ENCODE measurements around the gene GJC3.
"Not testable (repeated sequence)": the region's sequence is repeated elsewhere in the genome, so short reads cannot be mapped to it uniquely, and the experiment has no call there.

GJC3 gene

GRCh38 chr7:99928994-99929729 is at the start of gene GJC3:
GJC3 (minus strand) TSS chr7:99929620; CDS start chr7:99929620, 0 bp downstream.
- no peak within 1 kb of the TSS for H3K27ac ChIP-seq (ENCODE audit: low read length)
- peaks cover 3% of the 10 kb centered on the region for H3K4me1 ChIP-seq (ENCODE audit: control insufficient read depth, insufficient read depth, low read length)
- no peaks in the 10 kb centered on the region for H3K9me3 ChIP-seq (ENCODE audit: control insufficient read depth in 2 of 2, low read length in 2 of 2)
- H3K4me3 ChIP-seq (ENCODE audit: low read length in 2 of 2) = peak within 1 kb of the TSS in 1 of 2 donors; percentile 29
- H3K36me3 ChIP-seq (ENCODE audit: control insufficient read depth in 2 of 2, insufficient read depth in 2 of 2, low read length in 2 of 2) = no peaks in the 10 kb centered on the region
- peak within 1 kb of the TSS in 1 of 2 donors; percentile 13 for H3K9ac ChIP-seq (ENCODE audit: low read length in 2 of 2)
- H3K27me3 ChIP-seq (ENCODE audit: control insufficient read depth in 1 of 2, insufficient read depth in 2 of 2, low read length in 2 of 2) = peaks cover 10% of the 10 kb centered on the region in 2 donors

- Histone ChIP-seq H3K27ac (ENCODE audit: low read length) (no peak overlapping the region), H3K27me3 (ENCODE audit: control insufficient read depth in 1 of 2, insufficient read depth in 2 of 2, low read length in 2 of 2) (peaks cover 0 to 5% of the 10 kb centered on the region in 2 donors), H3K4me3 (ENCODE audit: low read length in 2 of 2) (no peak overlapping the region), H3K9ac (ENCODE audit: low read length in 2 of 2) (no peak overlapping the region), H3K4me1 (ENCODE audit: control insufficient read depth, insufficient read depth, low read length) (no peaks in the 10 kb centered on the region), H3K9me3 (ENCODE audit: control insufficient read depth in 2 of 2, low read length in 2 of 2) (no peaks in the 10 kb centered on the region), H3K36me3 (ENCODE audit: control insufficient read depth in 2 of 2, insufficient read depth in 2 of 2, low read length in 2 of 2) (no peaks in the 10 kb centered on the region)
Observed at GRCh38 chr7:99976626-99977025, 47.2 kb upstream of the GJC3 start.

- peaks cover 0 to 5% of the 10 kb centered on the region in 2 donors for H3K27me3 ChIP-seq (ENCODE audit: control insufficient read depth in 1 of 2, insufficient read depth in 2 of 2, low read length in 2 of 2)
- no peaks in the 10 kb centered on the region for H3K36me3 ChIP-seq (ENCODE audit: control insufficient read depth in 2 of 2, insufficient read depth in 2 of 2, low read length in 2 of 2)
- H3K4me3 ChIP-seq (ENCODE audit: low read length in 2 of 2) = no peak within 1 kb of the TSS
- no peak within 1 kb of the TSS for H3K9ac ChIP-seq (ENCODE audit: low read length in 2 of 2)
- H3K27ac ChIP-seq (ENCODE audit: low read length) = no peak within 1 kb of the TSS
- no peaks in the 10 kb centered on the region for H3K9me3 ChIP-seq (ENCODE audit: control insufficient read depth in 2 of 2, low read length in 2 of 2)
- no peaks in the 10 kb centered on the region for H3K4me1 ChIP-seq (ENCODE audit: control insufficient read depth, insufficient read depth, low read length)
Observed at GRCh38 chr7:99975782-99976521, 46.5 kb upstream of the GJC3 start, which contains the start of gene AZGP1. AZGP1 (minus strand) TSS chr7:99976031; CDS start chr7:99976020, 11 bp downstream.

GRCh38 chr7:99974681-99975080 is 45.3 kb upstream of the GJC3 start:
- Histone ChIP-seq H3K4me3 (ENCODE audit: low read length in 2 of 2) (no peak overlapping the region), H3K36me3 (ENCODE audit: control insufficient read depth in 2 of 2, insufficient read depth in 2 of 2, low read length in 2 of 2) (no peaks in the 10 kb centered on the region), H3K4me1 (ENCODE audit: control insufficient read depth, insufficient read depth, low read length) (no peaks in the 10 kb centered on the region), H3K9me3 (ENCODE audit: control insufficient read depth in 2 of 2, low read length in 2 of 2) (no peaks in the 10 kb centered on the region), H3K27ac (ENCODE audit: low read length) (no peak overlapping the region), H3K27me3 (ENCODE audit: control insufficient read depth in 1 of 2, insufficient read depth in 2 of 2, low read length in 2 of 2) (peaks cover 0 to 5% of the 10 kb centered on the region in 2 donors), H3K9ac (ENCODE audit: low read length in 2 of 2) (no peak overlapping the region)

- H3K27ac ChIP-seq (ENCODE audit: low read length); H3K27me3 ChIP-seq (ENCODE audit: control insufficient read depth in 1 of 2, insufficient read depth in 2 of 2, low read length in 2 of 2); H3K4me1 ChIP-seq (ENCODE audit: control insufficient read depth, insufficient read depth, low read length); H3K9ac ChIP-seq (ENCODE audit: low read length in 2 of 2); H3K36me3 ChIP-seq (ENCODE audit: control insufficient read depth in 2 of 2, insufficient read depth in 2 of 2, low read length in 2 of 2); H3K4me3 ChIP-seq (ENCODE audit: low read length in 2 of 2); H3K9me3 ChIP-seq (ENCODE audit: control insufficient read depth in 2 of 2, low read length in 2 of 2): not testable (repeated sequence)
Observed at GRCh38 chr7:99973817-99974216, 44.4 kb upstream of the GJC3 start.

- no peaks in the 10 kb centered on the region for H3K9me3 ChIP-seq (ENCODE audit: control insufficient read depth in 2 of 2, low read length in 2 of 2)
- H3K27ac ChIP-seq (ENCODE audit: low read length) = no peak overlapping the region
- H3K36me3 ChIP-seq (ENCODE audit: control insufficient read depth in 2 of 2, insufficient read depth in 2 of 2, low read length in 2 of 2) = no peaks in the 10 kb centered on the region
- H3K4me1 ChIP-seq (ENCODE audit: control insufficient read depth, insufficient read depth, low read length) = no peaks in the 10 kb centered on the region
- H3K4me3 ChIP-seq (ENCODE audit: low read length in 2 of 2) = no peak overlapping the region
- peaks cover 4 to 5% of the 10 kb centered on the region in 2 donors for H3K27me3 ChIP-seq (ENCODE audit: control insufficient read depth in 1 of 2, insufficient read depth in 2 of 2, low read length in 2 of 2)
- no peak overlapping the region for H3K9ac ChIP-seq (ENCODE audit: low read length in 2 of 2)
Observed at GRCh38 chr7:99971242-99971641, 41.8 kb upstream of the GJC3 start.

- not testable (repeated sequence) for H3K27ac ChIP-seq (ENCODE audit: low read length); H3K4me3 ChIP-seq (ENCODE audit: low read length in 2 of 2); H3K4me1 ChIP-seq (ENCODE audit: control insufficient read depth, insufficient read depth, low read length); H3K9ac ChIP-seq (ENCODE audit: low read length in 2 of 2); H3K27me3 ChIP-seq (ENCODE audit: control insufficient read depth in 1 of 2, insufficient read depth in 2 of 2, low read length in 2 of 2); H3K36me3 ChIP-seq (ENCODE audit: control insufficient read depth in 2 of 2, insufficient read depth in 2 of 2, low read length in 2 of 2); H3K9me3 ChIP-seq (ENCODE audit: control insufficient read depth in 2 of 2, low read length in 2 of 2)
Observed at GRCh38 chr7:99969813-99970212, 40.4 kb upstream of the GJC3 start.

- H3K36me3 ChIP-seq (ENCODE audit: control insufficient read depth in 2 of 2, insufficient read depth in 2 of 2, low read length in 2 of 2) = no peaks in the 10 kb centered on the region
- H3K4me1 ChIP-seq (ENCODE audit: control insufficient read depth, insufficient read depth, low read length) = no peaks in the 10 kb centered on the region
- H3K9ac ChIP-seq (ENCODE audit: low read length in 2 of 2) = no peak overlapping the region
- H3K27ac ChIP-seq (ENCODE audit: low read length) = no peak overlapping the region
- no peaks in the 10 kb centered on the region for H3K9me3 ChIP-seq (ENCODE audit: control insufficient read depth in 2 of 2, low read length in 2 of 2)
- peaks cover 5% of the 10 kb centered on the region in 2 donors for H3K27me3 ChIP-seq (ENCODE audit: control insufficient read depth in 1 of 2, insufficient read depth in 2 of 2, low read length in 2 of 2)
- no peak overlapping the region for H3K4me3 ChIP-seq (ENCODE audit: low read length in 2 of 2)
Observed at GRCh38 chr7:99969298-99969697, 39.9 kb upstream of the GJC3 start.

GRCh38 chr7:99958564-99959227 is 29.3 kb upstream of the GJC3 start:
- no peaks in the 10 kb centered on the region for H3K9me3 ChIP-seq (ENCODE audit: control insufficient read depth in 2 of 2, low read length in 2 of 2)

GRCh38 chr7:99955247-99955646 is 25.8 kb upstream of the GJC3 start:
- H3K36me3 ChIP-seq (ENCODE audit: control insufficient read depth in 2 of 2, insufficient read depth in 2 of 2, low read length in 2 of 2) = no peaks in the 10 kb centered on the region
- peaks cover 0 to 2% of the 10 kb centered on the region in 2 donors for H3K9me3 ChIP-seq (ENCODE audit: control insufficient read depth in 2 of 2, low read length in 2 of 2)
- H3K9ac ChIP-seq (ENCODE audit: low read length in 2 of 2) = no peak overlapping the region
- H3K4me1 ChIP-seq (ENCODE audit: control insufficient read depth, insufficient read depth, low read length) = no peaks in the 10 kb centered on the region
- H3K4me3 ChIP-seq (ENCODE audit: low read length in 2 of 2) = no peak overlapping the region
- peaks cover 3 to 8% of the 10 kb centered on the region in 2 donors for H3K27me3 ChIP-seq (ENCODE audit: control insufficient read depth in 1 of 2, insufficient read depth in 2 of 2, low read length in 2 of 2)
- H3K27ac ChIP-seq (ENCODE audit: low read length) = no peak overlapping the region

More at GRCh38 chr7:99958564-99959227, 29.3 kb upstream of the GJC3 start:
- no peaks in the 10 kb centered on the region for H3K4me1 ChIP-seq (ENCODE audit: control insufficient read depth, insufficient read depth, low read length)
- no peak overlapping the region for H3K4me3 ChIP-seq (ENCODE audit: low read length in 2 of 2)
- no peak overlapping the region for H3K9ac ChIP-seq (ENCODE audit: low read length in 2 of 2)
- no peak overlapping the region for H3K27ac ChIP-seq (ENCODE audit: low read length)
- no peaks in the 10 kb centered on the region for H3K36me3 ChIP-seq (ENCODE audit: control insufficient read depth in 2 of 2, insufficient read depth in 2 of 2, low read length in 2 of 2)
- peaks cover 3 to 19% of the 10 kb centered on the region in 2 donors for H3K27me3 ChIP-seq (ENCODE audit: control insufficient read depth in 1 of 2, insufficient read depth in 2 of 2, low read length in 2 of 2)

Data from stomach smooth muscle (tissue), 2 donors.